ENCODE measurements around the gene PPP1R10.
"Not testable (repeated sequence)": the region's sequence is repeated elsewhere in the genome, so short reads cannot be mapped to it uniquely, and the experiment has no call there.

Gene PPP1R10

GRCh38 chr6:30616811-30617564 is at the start of gene PPP1R10:
Gene PPP1R10 (minus strand): TSS chr6:30617243. CDS start chr6:30609944, 7,299 bp downstream.
- peak; percentile 100 for DNase-seq (ENCODE audit: low spot score)

DNA sequence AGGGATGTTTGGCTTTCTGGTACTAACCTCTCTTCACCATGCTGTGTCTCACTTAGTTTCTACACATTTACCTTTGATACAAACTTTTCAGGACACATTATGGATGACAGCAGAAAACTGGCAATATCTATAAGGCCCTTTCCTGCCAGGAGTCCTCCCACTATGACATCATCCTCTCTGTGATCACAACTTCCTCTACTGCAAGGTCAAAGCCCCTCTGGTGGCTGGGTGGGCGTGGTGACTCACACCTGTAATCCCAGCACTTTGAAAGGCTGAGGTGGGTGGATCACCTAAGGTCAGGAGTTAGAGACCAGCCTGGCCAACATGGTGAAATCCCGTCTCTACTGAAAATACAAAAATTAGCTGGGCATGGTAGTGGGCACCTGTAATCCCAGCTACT is 49.3 kb upstream of the PPP1R10 start:
- DNase-seq (ENCODE audit: low spot score) = not testable (repeated sequence)

DNA sequence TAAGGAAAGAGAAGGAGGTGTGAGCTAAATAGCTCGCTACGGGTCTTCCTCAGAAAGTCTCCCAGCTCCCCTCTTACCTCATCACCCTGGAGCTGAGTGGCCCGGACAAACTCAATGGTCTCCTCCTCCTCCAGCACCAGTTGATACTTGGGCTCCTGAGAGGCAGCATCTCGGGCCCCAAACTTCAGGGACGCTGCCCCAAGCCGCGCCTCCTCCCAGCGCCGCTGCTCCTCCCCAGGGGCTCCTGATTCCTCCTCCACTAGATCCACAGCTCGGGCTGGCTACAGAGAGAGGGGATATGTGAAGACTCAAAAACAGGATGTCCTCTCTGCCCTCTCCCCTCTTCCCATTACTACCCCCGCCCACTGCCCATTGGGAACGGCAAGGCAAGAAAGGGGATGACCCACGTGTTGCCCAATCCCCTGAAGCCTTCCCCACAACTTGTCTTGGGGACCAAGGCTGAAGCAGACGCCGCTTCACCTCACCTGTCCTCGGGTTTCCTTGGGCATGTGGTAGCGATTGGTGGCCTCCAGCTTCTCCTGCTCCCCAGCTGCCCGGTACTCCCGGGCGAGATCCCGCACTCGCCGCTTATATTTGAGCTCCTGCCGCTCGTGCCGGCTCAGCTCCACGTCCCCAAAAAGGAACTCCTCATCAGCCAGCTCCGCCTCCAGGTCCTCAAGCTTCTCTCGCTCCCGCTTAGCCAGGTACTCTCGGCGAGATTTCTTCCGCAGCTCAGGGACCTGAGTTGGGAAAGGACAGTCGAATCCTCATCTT is 48.1 kb upstream of the PPP1R10 start:
- no peak for DNase-seq (ENCODE audit: low spot score)

DNA sequence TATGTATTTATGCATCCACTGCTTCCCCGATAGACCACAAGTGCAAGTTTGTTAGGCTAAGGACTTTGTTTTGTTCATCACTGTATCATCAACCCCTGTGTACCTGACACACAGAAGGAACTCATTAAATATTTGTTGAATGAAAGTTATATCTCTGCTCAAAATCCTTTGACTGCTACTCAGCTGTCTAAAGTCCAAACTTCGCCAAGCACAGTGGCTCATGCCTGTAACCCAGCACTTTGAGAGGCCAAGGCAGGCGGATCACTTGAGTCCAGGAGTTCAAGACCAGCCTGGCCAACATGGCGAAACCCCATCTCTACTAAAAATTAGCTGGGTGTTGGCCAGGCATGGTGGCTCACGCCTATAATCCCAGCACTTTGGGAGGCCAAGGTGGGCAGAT is 40.9 kb upstream of the PPP1R10 start:
- not testable (repeated sequence) for DNase-seq (ENCODE audit: low spot score)

- DNase-seq (ENCODE audit: low spot score) = no peak
These were observed 40.4 kb upstream of the PPP1R10 start for GRCh38 chr6:30657454-30657853.

DNA sequence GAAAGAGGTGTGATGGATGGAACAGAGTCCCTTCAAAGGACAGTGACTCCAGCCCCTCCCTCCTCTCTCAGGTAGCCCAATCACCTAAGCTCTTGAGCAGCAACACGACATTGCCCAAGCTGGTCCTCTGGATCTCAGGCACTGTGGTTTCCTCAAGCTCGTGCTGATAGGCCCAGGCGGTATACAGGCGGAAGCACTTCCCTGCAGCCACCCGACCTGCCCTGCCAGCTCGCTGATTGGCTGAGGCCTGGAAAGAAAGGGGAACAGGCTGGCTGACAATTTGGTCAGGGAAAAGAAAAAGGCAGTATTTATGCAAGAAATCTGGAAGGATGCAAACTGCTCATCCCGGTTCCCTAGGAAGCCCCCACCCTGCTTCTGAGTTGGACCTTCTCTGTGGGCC is 39.5 kb upstream of the PPP1R10 start:
- DNase-seq (ENCODE audit: low spot score) = no peak

- no peak for DNase-seq (ENCODE audit: low spot score)
These were observed 38.7 kb upstream of the PPP1R10 start for GRCh38 chr6:30655743-30656094.

DNA sequence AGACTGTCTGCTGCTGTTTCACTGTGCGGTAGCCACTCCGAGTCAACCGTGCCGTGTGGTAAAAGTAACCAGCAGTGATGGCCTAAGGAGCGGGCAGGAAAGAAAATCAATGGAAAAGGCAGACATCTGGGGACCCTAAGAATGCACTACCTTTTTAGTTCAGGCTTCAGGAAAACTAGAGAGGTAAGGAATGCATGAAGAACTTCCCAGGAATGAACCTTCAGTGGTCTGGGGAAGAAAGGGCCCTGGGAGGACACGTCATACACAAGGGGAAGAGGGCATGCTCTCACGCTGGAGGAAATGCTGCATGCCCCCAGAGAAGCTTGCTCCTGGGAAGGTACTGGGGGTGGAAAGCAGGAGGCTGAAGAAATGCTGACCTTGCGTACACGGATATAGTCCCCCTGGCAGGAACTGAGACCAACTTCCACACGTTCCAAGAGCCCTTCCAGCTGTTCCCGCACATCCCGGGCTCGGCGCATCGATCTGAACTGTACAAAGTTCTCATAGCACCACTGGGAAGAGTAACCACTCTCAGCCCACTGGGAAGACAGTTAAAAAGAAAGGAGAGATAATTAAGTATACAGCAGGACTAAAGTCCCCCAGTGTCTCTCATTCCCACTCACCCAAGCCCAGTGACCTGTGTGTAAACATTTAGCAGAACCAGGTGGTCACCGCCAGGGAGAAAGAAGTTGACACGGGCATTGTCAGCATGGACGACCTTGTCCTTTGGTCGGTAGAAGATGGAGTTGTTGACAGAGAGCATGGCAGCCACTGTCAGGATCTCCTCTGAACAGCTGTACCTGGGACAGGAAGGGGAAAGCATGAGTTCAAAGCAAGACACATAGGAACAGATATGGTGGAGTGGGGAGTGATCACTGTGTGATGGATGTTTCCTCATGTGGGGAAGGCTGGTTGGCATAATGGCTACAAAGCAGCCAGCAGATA is 38.0 kb upstream of the PPP1R10 start:
- DNase-seq (ENCODE audit: low spot score) = no peak

- DNase-seq (ENCODE audit: low spot score) = no peak
These were observed 34.1 kb upstream of the PPP1R10 start for GRCh38 chr6:30651143-30651542.

DNA sequence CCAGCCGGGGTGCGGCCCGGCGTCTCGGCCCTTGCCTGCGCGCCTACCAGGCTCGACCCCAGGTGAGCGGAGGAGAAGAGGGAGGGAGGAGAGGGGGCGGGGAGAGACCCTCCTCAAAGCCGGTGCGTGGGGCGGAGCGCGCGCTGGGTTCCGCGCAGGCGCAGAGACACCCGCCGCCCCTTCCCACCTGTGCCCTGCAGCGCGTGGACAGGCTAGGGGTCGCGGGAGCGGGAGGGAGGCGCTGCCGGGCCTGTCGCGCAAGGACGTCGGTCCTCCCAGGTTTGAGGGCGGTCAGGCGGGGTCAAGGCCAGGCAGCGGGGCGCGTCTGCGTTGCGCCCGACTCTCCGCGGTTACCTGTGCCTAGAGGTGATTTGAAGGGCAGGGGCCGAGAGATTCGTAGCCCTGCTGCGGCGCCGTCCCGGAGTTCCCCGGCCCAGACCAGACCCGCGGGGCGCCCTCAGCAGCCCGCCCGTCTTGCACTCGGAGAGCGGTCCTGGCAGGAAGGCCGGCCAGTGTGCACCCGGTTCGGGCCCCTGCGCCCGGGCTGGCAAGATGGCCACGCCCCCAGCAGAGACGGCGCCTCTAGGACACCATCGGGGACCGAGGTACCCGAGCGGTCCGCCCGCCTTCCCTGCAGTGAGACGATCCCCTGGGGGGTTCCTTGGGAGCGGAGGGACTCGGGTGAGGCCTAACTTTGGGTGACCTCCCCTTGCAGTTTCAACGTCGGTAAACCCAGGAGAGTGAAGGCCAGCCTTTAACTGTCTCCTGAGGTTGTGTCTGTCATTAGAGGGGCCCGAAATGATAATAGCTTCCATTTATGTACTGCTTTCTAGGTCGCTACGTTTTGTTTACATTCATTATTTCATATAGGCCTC is 30.4 kb upstream of the PPP1R10 start:
- peak; percentile 80 for DNase-seq (ENCODE audit: low spot score)

DNA sequence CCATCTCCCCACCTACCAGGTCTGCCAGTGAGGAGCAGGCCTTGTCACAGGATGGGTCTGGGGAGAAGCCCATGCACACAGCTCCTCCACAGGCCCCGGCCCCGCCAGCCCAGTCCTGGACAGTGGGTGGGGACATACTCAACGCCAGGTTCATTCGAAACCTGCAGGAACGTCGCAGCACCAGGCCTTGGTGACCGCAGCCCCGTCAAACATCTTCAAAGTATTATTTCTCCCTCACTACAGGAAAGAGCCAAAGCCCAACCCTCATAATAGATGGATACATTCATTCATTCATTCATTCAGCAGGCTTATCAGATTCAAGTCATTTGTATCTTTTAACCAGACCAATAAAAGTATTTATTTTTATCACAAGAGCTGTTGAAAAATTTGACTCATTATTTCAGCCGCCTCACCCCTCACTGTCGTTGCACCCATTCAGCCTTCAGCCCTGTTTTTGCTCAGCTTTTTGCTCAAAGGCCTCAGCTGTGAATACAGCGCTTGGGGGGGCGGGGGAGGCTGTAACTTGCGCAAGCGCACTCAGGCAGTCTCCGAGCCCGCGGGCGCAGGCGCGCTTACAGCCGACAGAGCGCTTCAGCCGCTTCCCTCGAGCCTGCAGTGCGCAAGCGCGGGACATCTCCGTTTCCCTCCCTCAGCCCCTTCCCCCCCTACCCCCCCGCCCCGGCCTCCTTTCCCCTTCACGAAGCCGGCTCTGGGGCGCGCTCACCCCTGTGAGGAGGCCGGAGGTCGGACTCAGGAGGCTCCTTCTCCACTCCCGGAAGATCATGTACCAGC is 29.6 kb upstream of the PPP1R10 start, which contains the start of gene C6orf136:
TSS of gene C6orf136 (plus strand) at position 684 of the 792 bp plus-strand sequence. CDS start at position 783, 99 bp downstream.
- peak; percentile 95 for DNase-seq (ENCODE audit: low spot score)

DNA sequence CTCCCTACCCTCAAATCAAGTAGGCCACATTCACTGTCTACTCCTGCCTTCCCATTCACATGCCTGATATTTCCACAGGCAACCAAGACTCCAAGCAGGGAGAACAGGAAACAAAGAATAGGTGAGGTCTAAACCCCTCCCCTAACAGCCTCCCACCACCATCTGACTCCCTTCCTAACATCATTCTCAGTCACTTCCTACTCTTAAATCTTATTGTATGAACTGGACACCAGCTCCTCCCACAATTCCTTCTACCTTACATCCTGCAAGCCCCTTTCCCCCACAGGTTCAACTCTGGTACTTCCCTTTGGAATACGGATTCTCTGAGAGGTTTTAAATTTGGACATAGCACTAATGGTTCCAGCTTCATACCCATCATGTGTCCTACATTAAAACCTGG is 28.9 kb upstream of the PPP1R10 start:
- DNase-seq (ENCODE audit: low spot score) = no peak

DNA sequence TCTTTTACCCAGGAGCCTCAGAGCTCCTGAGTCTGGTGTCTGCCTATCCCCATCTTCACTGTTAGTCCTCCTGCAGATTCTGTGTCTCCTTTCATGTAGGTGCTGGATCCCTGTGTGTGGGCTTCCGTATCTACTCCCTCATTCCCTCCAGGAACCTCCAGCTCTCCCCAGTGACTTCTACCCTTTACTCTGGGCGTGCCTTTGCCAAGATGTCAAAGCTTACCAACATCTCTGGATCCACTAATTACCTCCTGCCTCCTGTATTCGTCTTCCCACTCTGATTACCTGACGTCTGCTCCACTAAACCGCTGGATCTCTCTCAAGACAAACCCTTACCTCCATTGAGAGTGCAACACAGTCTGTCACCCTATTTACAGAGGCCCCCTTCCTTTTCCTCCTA is 27.7 kb upstream of the PPP1R10 start:
- DNase-seq (ENCODE audit: low spot score) = no peak

GRCh38 chr6:30643656-30644055 is 26.6 kb upstream of the PPP1R10 start:
- no peak for DNase-seq (ENCODE audit: low spot score)

- no peak for DNase-seq (ENCODE audit: low spot score)
These were observed 24.0 kb upstream of the PPP1R10 start for GRCh38 chr6:30641048-30641447.

DNA sequence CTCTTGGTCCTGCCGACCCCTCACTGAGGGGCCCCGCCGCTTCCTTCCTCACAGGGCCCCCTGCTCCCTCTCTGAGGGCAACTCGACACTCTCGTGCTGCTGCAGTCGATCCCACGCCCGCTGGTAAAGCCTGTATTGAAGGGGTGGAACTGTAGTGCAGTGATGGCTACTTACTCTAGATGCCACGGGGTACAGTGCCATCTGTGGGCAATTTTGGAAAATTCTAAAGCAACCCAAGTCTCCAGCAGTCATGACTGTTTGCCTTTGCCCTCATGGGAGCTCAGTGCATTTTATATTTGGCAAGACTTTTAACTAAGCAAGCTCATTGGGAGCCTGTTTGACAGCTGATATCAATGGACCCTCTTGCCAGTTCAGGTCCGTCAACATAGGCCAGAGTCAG is 23.4 kb upstream of the PPP1R10 start:
- no peak for DNase-seq (ENCODE audit: low spot score)

- no peak for DNase-seq (ENCODE audit: low spot score)
These were observed 18.8 kb upstream of the PPP1R10 start for GRCh38 chr6:30635834-30636233.

DNA sequence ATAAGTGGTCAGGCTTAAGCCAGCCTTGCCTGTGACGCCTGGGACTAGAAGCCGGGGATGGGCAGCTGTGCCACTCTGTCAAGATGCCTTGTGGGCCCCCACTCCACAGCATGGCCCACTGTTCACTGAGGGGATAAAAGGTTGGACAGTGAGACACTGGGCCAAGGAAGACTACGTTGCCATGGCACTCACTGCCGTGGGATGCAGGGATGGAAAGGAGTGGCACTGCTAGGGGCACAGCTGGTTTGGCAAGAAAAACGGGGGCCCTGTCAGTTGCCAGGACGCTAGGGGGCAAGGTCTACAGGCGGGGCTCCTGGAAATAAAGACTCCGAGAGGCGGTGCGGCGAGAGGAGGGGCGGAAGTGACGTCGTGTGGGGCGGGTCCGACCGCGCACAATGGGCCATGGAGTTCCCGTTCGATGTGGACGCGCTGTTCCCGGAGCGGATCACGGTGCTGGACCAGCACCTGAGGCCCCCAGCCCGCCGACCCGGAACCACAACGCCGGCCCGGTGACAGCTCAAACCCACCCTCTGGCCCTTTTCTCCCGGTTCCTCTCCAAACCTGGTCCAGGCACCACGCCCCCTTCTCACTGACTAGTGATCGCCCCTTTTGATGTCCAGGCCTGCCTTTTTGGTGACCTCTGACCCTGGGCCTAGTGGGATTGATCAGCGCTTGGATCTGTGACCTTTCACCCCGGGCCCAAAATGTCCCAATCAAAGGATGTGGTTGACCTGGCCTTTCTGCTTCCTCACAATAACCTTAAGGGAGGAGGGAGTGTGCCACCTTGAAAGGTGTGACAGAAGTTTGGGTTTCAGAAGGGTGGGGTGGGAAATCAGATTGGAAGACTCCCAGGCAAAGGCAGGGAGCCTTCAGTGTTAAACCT is 9.7 kb upstream of the PPP1R10 start, which contains the start of gene ATAT1:
TSS of gene ATAT1 (plus strand) at position 391 of the 883 bp plus-strand sequence.
- peak; percentile 91 for DNase-seq (ENCODE audit: low spot score)

DNA sequence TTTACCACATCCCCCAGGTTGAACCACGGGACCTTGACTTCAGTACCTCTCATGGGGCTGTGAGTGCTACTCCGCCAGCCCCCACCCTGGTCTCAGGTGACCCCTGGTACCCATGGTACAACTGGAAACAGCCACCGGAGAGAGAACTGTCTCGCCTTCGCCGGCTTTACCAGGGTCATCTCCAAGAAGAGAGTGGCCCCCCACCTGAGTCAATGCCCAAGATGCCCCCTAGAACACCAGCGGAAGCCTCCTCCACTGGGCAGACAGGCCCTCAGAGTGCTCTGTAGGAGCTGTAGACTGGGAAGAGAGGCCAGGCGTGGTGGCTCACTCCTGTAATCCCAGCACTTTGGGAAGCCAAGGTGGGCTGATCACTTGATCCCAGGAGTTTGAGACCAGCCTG is 8.5 kb upstream of the PPP1R10 start:
- DNase-seq (ENCODE audit: low spot score) = no peak

All from NAMALWA (cell line).